ENCODE results near the gene SOWAHB.

Gene SOWAHB, protein sequence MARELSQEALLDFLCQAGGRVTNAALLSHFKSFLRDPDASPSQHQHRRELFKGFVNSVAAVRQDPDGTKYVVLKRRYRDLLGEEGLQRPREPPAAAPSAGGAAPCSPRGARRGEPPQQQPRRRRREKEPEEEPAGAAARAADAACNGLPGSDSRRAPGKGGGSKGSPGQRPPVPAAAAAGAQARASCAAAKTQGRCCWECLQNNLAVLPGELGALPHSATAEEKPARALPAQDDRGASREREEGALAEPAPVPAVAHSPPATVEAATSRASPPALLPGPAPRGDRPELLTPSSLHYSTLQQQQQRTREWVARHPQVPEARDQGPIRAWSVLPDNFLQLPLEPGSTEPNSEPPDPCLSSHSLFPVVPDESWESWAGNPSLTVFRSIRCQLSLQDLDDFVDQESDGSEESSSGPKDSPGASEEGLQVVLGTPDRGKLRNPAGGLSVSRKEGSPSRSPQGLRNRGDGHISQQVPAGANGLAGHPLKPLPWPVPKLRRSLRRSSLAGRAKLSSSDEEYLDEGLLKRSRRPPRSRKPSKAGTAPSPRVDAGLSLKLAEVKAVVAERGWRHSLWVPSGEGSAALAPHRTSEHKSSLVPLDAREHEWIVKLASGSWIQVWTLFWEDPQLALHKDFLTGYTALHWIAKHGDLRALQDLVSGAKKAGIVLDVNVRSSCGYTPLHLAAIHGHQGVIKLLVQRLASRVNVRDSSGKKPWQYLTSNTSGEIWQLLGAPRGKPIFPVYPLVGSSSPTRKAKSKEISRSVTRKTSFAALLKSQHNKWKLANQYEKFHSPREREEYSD

DNA sequence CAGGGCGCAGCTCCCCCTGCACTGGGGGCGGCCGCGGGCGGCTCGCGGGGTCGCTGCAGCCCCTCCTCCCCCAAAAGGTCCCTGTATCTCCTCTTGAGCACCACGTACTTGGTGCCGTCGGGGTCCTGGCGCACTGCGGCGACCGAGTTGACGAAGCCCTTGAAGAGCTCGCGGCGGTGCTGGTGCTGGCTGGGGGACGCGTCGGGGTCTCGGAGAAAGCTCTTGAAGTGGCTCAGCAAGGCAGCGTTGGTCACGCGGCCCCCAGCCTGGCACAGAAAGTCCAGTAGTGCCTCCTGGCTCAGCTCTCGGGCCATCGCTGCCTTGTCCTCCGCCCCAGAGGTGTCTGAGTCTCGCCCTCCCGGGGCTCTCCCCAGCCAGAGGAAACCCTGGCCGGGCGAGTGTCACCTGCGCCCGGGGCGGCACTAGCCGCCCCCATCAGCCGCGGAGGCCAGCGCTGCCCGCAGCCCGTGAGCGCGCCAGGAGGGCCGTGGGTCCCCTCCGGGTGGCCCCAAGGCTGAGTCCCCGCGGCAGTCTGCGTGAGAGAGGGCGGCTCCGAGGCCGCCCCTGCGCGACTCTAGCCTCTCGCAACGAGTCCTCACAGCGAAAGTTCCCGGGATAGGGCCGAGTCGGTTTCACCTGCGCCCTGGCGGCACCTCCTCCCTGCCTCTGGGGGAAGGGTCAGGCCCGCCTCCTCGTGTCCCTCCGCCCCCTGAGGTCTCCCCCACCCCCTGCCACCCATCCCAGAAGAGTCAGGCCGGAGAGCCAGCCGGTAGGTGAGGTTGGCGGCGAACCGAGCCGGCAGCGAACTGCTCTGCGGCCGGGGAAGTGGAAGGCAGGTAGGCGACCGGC lies at the start of gene SOWAHB:
TSS of gene SOWAHB (minus strand) at position 609 of the 849 bp plus-strand sequence. CDS start at position 314, 295 bp downstream.
- DNase-seq, result no peak

DNA sequence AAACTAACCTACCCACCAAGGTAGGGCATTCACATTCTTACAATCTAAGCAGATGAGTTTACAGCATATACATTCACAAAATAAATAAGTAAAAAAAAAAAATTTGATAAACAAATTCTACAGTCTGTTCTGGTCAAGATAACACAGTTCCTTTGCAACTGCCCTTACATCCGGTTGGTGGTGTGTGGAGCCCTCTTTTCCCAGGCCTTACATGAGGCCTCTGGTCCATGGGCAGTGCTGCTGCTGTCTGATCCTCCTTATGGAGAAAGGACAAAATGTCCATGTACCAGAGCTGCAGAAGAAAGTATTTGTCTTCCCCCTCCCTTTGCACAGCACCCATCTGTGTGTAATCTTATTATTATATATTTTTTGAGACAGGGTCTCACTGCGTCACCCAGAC lies 49.4 kb upstream of the SOWAHB start:
- no peak for DNase-seq

DNA sequence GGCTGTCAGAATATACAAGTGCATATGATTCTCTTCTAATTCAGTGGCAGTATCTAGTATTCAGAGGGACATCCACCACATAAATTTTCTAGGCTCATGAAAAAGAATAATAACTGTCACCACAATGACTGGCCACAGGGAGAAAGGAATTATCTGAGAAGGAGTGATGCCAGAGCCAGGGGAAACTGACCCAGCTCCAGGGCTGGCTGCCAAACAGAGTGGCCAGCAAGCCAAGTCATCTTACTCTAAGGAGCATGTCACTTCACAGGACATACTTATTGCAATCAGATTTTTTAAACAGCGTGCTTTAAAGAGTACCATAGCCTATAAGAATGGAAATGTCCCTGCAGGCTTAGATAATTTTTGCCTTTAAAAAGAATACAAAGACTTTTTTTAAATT lies 45.8 kb upstream of the SOWAHB start:
- no peak for DNase-seq

DNA sequence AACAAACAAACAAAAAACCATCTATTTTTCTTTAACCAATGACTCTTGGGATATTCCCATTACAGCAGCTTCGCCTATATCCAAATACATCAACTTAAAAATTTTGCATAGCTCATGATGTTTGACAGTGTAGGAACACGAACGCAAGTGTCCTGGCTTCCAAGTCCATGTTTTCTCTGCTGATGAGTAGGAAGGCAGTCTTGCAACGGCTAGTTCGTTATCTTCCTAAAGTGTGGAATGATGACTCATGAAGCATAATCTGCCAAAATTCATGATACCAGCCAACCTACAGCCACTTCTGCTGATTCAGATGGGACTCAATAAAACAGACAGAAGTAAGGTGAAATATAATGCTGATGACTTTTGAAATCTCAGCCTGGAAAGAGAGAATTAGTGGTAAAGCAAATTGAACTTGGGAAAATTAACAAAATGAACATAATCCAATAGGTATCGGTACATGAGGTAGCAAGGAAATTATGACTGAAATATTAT lies 45.2 kb upstream of the SOWAHB start:
- DNase-seq, result no peak

DNA sequence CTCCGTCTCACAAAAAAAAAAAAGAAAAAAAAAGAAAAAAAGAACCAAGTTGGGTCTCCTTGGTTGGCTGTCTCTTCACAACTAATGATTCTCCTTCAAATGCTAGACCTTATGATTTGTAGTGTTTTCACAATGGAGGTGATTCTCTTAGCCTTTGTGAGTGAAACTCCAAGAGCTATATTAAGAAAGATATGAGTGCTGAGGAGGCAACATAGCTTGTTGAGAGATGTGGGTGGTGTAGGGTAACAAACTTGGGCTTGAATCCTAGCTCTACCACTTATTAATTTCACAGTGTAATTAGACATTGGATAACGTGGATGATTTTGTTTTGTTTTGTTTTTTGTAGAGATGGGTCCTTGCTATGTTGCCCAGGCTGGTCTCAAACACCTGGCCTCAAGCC lies 41.2 kb upstream of the SOWAHB start:
- no peak for DNase-seq

DNA sequence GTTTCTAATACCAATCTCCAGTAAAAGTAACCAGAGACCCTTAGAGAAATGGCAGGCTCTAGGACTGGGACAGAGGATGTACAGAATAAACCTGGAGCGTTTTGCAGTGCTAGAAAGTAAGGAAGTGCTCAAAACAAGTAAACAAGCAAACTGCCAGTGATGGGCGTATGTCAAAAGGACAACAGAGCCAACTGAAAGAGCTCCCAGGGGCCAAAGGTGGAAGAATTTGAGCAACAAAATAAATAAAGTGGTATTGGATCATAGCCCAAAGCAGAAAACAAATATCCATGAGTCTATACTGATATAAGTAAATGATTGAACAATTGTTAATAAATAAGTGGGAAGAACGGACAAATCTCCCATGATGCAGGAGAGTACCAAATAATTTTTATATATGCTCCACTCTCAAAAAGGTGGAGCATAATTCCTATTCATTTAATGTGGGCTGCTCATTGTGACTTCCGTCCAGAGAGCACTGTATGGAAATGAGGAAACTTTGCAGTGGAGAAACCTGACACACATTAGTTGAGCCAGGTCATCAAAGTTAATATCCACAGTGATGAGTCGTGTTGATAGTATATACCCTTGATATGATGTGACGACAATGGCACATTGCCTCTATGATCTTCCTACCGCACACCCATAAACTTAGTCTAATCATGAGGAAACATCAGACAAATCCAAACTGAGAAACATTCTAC lies 33.8 kb upstream of the SOWAHB start:
- DNase-seq, result no peak

DNA sequence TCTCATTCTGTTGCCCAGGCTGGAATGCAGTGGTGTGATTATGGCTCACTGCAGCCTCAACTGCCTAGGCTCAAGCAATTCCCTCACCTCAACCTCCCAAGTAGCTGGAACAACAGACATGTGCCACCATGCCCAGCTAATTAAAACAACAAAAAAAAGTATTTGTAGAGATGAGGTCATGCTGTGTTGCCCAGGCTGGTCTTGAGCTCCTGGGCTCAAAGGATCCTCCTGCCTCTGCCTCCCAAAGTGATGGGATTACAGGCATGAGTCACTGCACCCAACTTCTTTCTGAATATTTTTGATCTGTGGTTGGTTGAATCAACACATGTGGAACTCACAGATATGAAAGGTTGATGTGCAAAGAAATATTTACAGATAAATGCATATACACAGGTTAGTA lies 33.1 kb upstream of the SOWAHB start:
- no peak for DNase-seq

DNA sequence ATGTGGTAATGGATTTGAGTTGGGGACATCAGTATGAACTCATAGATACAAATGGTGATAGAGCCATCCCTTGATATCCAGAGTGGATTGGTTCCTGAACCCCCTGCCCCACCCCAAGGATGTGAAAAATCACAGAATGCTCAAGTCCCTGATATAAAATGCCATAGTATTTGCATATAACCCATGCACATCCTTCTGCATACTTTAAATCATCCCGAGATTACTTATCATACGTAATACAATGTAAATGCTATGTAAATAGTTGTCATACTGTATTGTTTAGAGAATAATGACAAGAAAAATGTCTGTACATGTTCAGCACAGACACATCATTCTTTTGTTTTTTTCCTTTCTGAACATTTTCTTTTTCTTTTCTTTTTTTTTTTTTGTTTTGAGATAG lies 32.7 kb upstream of the SOWAHB start:
- DNase-seq, result no peak

DNA sequence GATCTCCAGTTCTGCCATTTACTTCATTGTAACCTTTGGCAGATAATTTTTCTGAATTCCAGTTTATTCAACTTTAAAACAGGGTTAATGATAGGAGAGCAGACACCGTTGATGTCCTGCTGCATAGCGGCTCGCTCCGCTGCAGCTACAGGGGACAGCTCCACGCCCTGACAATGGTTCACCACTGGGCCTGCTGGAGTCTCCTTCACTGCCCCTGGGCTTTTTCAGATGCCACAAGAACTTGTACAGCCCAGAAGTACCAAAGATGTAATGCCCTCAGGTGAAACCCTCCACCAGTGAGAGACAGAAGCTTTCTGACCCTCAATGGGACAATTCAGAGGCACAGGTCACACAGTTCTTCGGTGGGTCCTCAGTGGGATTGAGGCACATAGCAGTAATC lies 28.9 kb upstream of the SOWAHB start:
- DNase-seq, result no peak

DNA sequence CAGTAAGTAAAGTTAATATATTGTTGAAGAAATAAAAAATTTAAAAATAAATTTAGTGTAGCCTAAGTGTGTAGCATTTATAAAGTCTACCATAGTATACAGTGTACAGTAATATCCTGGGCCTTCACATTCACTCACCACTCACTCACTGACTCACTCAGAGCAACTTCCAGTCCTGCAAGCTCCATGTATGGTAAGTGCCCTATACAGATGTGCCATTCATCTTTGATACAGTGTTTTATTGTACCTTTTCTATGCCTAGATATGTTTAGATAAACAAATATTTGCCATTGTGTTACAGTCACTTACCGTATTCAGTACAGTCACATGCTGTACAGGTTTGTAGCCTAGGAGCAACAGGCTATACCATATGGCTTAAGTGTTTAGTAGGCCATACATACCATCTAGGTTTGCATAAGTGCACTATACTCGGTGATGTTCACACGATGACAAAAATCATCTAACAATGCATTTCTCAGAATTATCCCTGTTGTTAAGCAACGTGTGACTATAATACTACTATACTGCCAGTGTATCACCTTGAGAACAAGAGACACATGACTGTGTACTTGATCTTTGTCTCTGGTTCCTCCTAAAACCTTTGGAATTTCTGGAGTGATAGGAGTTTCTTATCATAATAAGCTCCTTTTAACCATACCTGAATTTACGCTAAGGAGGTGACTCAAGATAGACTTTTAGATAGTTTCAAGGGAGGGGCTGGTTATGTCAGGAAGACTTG lies 25.8 kb upstream of the SOWAHB start:
- no peak for DNase-seq

DNA sequence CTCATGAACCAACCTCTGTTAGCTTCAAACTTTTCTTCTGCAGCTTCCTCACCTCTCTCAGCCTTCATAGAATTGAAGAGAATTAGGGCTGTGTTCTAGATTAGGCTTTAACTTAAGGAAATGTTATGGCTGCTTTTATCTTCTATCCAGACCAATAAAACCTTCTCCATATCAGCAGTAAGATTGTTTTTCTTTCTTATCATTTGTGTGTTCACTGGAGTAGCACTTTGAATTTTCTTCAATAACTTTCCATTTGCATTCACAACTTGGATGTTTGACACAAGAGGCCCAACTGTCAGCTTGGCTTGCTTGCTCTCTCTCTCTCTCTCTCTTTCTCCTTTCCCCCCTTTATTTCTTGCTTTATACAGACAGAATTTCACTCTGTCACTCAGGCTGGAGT lies 22.8 kb upstream of the SOWAHB start:
- no peak for DNase-seq

DNA sequence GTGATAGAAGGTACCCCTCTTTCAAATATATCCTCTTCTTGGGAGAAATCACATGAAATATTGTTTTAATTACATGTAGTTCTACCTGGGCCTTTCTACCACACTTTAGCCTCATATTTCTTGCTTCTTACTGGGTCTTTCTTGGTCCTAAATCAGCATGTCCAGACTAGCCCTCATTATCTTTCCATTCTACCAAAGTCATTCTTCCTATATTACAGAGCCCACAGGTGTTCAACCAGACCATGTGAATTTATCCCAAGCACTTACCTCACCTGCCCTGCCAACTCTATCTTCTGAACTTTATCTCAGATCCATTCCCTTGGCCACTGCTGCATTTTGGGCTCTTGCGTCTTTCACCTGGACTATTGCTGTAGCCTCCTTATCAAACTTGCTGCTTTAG lies 11.8 kb upstream of the SOWAHB start:
- DNase-seq, result no peak

DNA sequence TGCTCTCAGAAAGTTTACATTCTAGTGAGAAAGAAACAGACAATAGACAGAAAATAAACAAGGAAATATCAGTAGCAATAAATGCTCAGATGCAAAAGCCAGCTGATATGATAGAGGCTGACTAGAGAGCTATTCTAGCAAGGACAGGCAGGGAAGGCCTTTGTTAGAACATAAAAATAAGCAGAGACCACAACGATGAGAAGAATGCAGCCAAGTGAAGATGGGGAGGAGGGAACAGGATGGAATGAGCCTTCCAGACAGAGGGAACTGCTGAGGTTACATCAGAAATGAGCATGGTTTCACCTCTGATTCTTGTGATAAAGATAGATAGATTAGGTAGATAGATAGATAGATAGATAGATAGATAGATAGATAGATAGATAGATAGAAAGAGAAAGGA lies 7.6 kb upstream of the SOWAHB start:
- DNase-seq, result no peak

DNA sequence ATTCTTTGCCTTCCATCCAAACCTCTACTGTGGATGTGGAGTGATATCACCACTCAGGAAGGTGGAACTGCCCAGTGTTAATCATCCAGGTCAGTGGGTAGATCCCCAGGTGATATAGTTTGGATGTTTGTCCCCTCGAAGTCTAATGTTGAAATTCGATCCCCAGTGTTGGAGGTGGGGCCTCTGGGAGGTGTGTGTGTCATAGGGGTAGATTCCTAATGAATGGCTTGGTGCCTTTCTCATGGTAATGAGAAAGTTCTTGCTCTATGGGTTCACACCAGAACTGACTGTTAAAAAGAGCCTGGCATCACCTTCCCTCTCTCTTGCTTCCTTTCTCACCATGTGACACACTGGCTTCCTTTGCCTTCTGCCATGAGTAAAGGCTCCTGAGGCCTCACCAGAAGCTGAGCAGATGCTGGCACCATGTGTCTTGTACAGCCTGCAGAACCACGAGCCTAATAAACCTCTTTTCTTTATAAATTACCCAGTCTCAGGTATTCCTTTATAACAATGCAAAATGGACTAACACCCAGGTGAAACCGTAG lies 6.8 kb upstream of the SOWAHB start:
- no peak for DNase-seq

DNA sequence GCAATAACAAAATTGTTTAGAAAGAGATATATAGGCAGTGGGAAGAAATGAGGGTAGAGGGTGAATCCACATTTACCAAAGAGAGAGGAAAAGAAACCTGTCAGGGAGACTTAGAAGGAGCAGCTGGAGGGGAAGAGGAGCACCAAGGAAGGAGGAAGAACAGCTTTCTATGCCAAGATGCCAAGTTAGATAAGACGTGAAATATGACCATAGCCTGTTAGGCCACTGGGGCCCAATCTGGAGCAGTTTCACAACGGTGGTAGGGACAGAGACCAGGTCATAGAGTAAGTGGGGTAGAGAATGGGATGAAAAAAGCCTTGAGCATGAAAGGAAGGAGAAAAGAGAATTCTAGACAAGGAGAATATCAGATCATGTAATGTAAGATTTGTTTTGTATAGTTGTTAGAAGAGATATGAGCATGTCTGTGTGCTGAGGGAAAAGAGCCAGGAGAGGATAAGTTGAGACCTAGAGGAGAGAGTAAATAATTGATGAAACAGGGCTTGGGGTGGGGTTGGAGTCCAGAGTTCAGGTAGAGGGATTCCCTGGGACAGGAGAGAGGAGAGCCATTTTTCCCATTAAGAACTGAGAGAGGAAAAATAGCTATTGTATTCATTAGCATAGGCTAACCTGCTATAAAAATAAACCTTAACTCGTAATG lies 4.4 kb upstream of the SOWAHB start:
- no peak for DNase-seq

DNA sequence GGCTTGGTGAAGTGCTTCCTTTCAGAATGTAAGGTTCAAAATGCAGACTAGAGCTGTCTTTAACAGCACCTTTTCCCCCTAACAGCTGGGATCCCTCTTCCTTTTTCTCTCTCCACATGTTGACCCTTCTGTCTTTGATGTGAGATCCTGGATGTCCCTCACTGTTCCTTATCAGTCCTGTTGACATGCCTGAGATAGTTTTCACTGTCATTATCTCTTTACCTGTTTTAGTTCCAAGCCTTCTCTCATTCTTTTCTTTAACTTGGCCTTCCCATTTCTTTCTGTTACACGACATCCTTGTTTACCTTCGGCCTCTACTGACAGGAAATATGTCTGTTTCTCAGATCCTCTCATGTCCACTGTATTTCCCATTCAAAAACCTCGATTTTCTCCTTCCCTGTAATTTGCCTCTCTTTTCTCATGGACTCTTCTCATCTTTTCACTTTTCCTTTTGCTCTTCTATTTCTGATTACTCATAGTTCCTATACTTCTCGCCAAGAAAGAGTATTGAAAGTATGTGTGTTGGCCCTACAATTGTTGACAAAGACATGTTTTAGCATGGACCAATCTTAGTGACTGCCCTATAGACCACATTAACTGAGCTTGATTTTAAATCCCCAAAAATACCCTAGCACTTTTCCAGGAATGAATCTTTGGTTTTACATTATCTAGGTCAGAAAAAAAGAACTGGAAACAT lies 1.2 kb upstream of the SOWAHB start:
- DNase-seq, result no peak

DNA sequence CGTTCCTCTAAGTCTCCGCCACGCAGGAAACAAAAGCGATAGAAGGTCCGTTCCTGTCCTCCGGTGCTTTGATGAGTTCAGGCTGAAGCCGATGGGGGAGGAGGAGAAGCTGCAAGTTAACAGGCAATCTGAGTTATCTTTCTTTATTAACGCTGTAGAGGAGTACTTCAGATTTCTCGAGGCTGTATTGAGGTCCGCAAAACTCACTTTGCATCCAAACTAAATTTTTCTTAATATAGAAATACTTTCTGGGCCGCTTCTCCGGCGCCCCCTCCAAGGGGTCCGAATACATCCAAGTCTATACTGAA lies 395 bp upstream of the SOWAHB start:
- no peak for DNase-seq

DNA sequence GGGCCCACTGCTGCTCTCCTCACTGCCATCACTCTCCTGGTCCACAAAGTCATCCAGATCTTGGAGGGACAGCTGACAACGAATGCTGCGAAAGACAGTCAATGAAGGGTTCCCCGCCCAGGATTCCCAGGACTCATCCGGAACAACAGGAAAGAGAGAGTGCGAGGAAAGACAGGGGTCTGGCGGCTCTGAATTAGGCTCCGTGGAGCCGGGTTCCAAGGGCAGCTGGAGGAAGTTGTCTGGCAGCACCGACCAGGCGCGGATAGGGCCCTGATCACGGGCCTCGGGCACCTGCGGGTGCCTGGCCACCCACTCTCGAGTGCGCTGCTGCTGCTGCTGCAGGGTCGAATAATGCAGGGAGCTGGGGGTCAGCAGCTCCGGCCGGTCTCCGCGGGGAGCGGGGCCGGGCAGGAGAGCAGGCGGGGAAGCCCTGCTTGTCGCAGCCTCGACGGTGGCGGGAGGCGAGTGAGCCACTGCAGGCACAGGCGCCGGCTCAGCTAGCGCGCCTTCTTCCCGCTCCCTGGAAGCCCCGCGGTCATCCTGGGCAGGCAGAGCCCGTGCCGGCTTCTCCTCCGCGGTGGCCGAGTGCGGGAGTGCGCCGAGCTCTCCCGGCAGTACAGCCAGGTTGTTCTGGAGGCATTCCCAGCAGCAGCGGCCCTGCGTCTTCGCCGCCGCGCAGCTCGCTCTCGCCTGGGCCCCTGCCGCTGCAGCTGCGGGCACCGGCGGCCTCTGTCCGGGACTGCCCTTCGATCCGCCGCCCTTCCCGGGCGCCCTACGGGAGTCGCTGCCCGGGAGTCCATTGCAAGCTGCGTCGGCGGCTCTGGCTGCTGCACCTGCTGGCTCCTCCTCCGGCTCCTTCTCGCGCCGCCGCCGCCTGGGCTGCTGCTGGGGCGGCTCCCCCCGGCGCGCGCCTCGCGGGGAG lies 1.1 kb downstream of the SOWAHB start:
- DNase-seq, result no peak

DNA sequence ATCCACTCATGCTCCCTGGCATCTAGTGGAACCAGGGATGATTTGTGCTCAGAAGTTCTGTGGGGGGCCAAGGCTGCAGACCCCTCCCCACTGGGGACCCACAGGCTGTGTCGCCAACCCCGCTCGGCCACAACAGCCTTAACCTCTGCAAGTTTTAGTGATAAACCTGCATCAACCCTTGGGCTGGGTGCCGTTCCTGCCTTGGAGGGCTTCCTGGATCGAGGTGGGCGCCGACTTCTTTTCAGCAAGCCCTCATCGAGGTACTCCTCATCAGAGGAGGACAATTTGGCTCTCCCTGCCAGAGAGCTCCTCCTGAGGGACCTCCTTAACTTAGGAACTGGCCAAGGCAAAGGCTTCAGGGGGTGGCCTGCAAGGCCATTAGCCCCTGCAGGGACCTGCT lies 1.9 kb downstream of the SOWAHB start:
- DNase-seq, result no peak

Measured in CD4-positive, alpha-beta T cell treated with Interferon gamma for 1 hour (primary cell).